ENCODE data around the gene NDUFA13. TPM values are rescaled to one million over a fixed set of nuclear protein-coding genes. Genes with fewer than 3 reads are reported as not detected.

NDUFA13 gene
- total RNA-seq, 2 experiments from 2014 or later = 310 to 323 TPM

GRCh38 chr19:19502281-19502680, 13.7 kb upstream of the NDUFA13 start:
- intact Hi-C loops (cut with DNase I, micrococcal nuclease) = no loop called here
- DNase-seq (no peak), ATAC-seq (no peak)
- Mint-ChIP-seq H3K27me3 (no peaks in the 10 kb centered on the region), H3K36me3 (ENCODE audit: low read depth) (peaks cover 42% of the 10 kb centered on the region), H3K9me3 (ENCODE audit: low read depth) (no peaks in the 10 kb centered on the region), H3K27ac (no peak overlapping the region), H3K4me1 (no peaks in the 10 kb centered on the region), H3K4me3 (no peak overlapping the region)
- POLR2A ChIA-PET = no interaction called here
- CTCF ChIA-PET = no interaction called here

DNA sequence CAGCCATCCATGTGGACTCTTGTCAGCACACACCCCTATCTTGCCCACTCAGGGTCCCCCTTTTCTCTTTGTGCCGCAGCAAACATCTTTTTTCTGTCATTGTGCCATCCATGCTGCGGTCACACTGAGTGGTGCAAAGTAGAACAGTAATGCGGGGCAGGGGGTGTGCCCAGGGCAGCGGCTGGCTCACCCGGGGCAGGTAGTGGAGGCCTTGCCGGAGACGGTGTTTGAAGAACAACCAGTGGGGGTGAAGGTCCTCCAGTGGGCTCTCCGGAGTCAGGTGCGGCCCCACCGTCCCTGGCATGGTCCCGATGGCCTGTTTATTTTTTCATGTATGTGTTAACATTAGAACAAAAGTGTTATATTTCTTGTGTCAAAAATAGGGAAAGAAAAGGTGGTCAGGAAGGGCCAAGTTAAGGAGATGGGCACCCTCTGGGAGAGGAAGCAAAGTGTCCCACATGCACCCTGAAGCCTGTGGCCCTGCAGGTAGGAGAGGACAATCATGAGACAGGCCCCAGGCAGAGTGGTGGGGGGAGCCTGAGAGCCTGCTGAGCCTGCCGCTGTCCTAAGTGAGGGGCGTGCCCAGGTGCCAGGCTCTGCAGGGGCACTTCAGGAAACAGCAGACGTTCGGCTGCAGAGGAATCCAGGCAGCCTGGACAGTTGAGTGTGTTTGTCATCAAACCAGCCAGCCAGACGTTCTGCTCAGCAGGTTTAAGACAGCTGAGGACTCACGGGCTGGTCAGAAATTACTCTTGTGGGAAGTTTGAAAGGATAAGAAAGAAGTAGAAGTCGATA, 13.0 kb upstream of the NDUFA13 start:
- ChIA-PET POLR2A (no interaction called here), CTCF (interaction anchor here (2.1 kb wide), 1 partner anchor 12 kb away, joined by 7 read pairs; no protein-coding TSS in a partner anchor)
- H3K36me3 Mint-ChIP-seq (ENCODE audit: low read depth) = peaks cover 41% of the 10 kb centered on the region
- no peak for DNase-seq
- peak overlapping the region; percentile 20 for H3K27ac Mint-ChIP-seq
- no peaks in the 10 kb centered on the region for H3K9me3 Mint-ChIP-seq (ENCODE audit: low read depth)
- H3K4me1 Mint-ChIP-seq = no peaks in the 10 kb centered on the region
- no peak for ATAC-seq
- no peaks in the 10 kb centered on the region for H3K27me3 Mint-ChIP-seq
- intact Hi-C loops (cut with DNase I, micrococcal nuclease) = no loop called here
- H3K4me3 Mint-ChIP-seq = no peak overlapping the region

DNA sequence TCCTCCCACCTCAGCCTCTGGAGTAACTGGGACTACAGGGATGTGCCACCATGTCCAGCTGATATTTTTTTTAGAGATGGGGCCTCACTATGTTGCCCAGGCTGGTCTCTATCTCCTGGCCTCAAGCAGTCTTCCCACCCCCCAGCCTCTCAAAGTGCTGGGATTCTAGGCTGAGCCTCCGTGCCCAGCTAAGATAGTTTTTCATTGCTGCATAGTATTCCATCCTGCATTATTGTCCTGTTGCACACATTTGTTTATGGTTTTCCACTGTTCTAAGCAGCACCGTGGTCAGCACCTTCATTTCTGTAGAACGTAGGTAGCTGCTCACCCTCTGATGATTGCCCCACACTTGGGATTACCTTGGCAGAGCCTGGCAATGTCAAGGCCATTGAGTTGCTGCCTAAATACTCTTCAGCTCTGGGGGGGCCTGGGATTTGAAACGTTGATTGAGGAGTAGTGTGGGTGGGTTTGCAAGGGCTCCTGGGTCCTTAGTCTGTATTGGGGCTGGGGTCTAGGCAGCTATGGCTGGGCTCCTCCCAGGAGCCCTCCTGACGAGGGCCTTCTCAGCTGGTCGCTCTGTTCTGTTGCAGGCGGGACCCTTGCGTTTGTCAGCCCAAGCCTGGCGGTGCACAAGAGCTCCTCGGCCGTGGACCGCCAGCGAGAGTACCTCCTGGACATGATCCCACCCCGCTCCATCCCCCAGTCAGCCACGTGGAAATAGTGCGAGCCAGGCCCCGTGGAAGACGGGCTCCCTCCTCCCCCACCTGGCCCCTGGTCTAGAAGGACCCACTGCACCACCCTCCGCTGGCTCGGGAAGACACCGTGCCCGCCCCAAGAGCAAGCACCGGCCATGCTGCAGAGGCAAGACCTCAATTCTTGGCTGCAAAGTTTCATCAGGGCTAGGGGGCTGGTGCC, 11.0 kb upstream of the NDUFA13 start:
- Mint-ChIP-seq H3K27me3 (no peaks in the 10 kb centered on the region), H3K36me3 (ENCODE audit: low read depth) (peaks cover 37% of the 10 kb centered on the region), H3K4me3 (no peak overlapping the region), H3K4me1 (no peaks in the 10 kb centered on the region), H3K9me3 (ENCODE audit: low read depth) (no peaks in the 10 kb centered on the region), H3K27ac (no peak overlapping the region)
- POLR2A ChIA-PET = no interaction called here
- CTCF ChIA-PET = interaction anchor here (2.1 kb wide), 1 partner anchor 14 kb away, joined by 7 read pairs; no protein-coding TSS in a partner anchor
- ATAC-seq = no peak
- intact Hi-C loops (cut with DNase I, micrococcal nuclease) = no loop called here
- DNase-seq = no peak

GRCh38 chr19:19505669-19506326, 10.2 kb upstream of the NDUFA13 start:
- no peaks in the 10 kb centered on the region for H3K4me1 Mint-ChIP-seq
- DNase-seq (no peak), ATAC-seq (no peak)
- no peak overlapping the region for H3K27ac Mint-ChIP-seq
- intact Hi-C loops (cut with DNase I, micrococcal nuclease) = no loop called here
- no peaks in the 10 kb centered on the region for H3K27me3 Mint-ChIP-seq
- H3K36me3 Mint-ChIP-seq (ENCODE audit: low read depth) = peaks cover 35% of the 10 kb centered on the region
- POLR2A ChIA-PET = no interaction called here
- CTCF ChIA-PET = no interaction called here
- no peak overlapping the region for H3K4me3 Mint-ChIP-seq
- no peaks in the 10 kb centered on the region for H3K9me3 Mint-ChIP-seq (ENCODE audit: low read depth)

DNA sequence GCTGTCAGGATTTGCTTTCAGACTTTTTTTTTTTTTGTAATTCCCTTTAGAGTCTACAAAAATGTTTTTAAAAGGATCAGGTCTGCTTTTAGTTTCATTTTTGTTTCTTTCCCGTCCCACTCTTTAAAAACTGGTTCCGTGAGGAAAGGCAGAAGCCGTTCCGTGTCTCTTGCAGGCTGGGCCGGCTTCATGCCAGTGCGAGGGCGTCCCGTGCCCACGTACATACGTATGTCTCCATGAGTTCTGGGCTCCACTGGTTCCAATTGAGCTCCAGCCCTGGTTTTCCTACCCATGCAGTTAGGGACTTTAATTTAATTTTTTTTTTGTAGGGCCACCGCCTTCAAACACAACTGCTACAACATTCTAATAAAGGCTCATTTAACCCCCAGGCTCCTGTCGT, 9.4 kb upstream of the NDUFA13 start:
- no peaks in the 10 kb centered on the region for H3K9me3 Mint-ChIP-seq (ENCODE audit: low read depth)
- no peaks in the 10 kb centered on the region for H3K4me1 Mint-ChIP-seq
- ATAC-seq (no peak), DNase-seq (no peak)
- no peaks in the 10 kb centered on the region for H3K27me3 Mint-ChIP-seq
- ChIA-PET POLR2A (no interaction called here), CTCF (interaction anchor here (0.6 kb wide), 1 partner anchor 90 kb away, joined by 3 read pairs; no protein-coding TSS in a partner anchor)
- intact Hi-C loops (cut with DNase I, micrococcal nuclease) = no loop called here
- H3K4me3 Mint-ChIP-seq = no peak overlapping the region
- H3K36me3 Mint-ChIP-seq (ENCODE audit: low read depth) = peaks cover 30% of the 10 kb centered on the region
- H3K27ac Mint-ChIP-seq = peak overlapping the region; percentile 25

DNA sequence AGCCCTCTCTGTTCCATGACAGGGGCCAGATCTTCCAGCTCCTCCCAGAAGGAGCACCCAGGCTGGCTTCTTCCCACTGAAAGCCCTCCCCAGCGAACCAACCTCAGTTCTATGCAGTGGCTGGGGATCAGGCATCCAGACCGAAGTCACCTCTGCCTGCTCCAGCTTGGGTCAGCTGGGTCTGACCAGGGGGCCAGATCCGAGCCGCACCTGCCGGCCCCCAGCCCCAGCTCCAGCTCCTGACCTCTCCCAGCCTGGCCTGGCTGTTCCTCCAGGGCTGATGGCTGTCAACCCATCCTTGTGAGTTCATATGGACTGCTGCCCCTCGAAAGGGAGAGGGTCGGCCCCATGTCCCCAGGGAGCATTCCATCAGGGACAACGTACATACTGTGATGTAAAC, 8.7 kb upstream of the NDUFA13 start:
- Mint-ChIP-seq H3K36me3 (ENCODE audit: low read depth) (peaks cover 23% of the 10 kb centered on the region), H3K4me3 (no peak overlapping the region), H3K27ac (no peak overlapping the region), H3K4me1 (no peaks in the 10 kb centered on the region), H3K27me3 (no peaks in the 10 kb centered on the region), H3K9me3 (ENCODE audit: low read depth) (no peaks in the 10 kb centered on the region)
- DNase-seq = no peak
- POLR2A ChIA-PET = no interaction called here
- CTCF ChIA-PET = no interaction called here
- intact Hi-C loops (cut with DNase I, micrococcal nuclease) = no loop called here
- ATAC-seq = no peak

- no peak overlapping the region for H3K27ac Mint-ChIP-seq
- CTCF ChIA-PET = interaction anchor here (0.7 kb wide), 1 partner anchor 487 kb away, joined by 3 read pairs; no protein-coding TSS in a partner anchor
- no peaks in the 10 kb centered on the region for H3K4me1 Mint-ChIP-seq
- no peak overlapping the region for H3K4me3 Mint-ChIP-seq
- intact Hi-C loops (cut with DNase I, micrococcal nuclease) = no loop called here
- no peak for DNase-seq
- no peaks in the 10 kb centered on the region for H3K9me3 Mint-ChIP-seq (ENCODE audit: low read depth)
- no peak for ATAC-seq
- POLR2A ChIA-PET = no interaction called here
- H3K27me3 Mint-ChIP-seq = no peaks in the 10 kb centered on the region
- peaks cover 15% of the 10 kb centered on the region for H3K36me3 Mint-ChIP-seq (ENCODE audit: low read depth)
These were observed 7.8 kb upstream of the NDUFA13 start for GRCh38 chr19:19508217-19508616.

DNA sequence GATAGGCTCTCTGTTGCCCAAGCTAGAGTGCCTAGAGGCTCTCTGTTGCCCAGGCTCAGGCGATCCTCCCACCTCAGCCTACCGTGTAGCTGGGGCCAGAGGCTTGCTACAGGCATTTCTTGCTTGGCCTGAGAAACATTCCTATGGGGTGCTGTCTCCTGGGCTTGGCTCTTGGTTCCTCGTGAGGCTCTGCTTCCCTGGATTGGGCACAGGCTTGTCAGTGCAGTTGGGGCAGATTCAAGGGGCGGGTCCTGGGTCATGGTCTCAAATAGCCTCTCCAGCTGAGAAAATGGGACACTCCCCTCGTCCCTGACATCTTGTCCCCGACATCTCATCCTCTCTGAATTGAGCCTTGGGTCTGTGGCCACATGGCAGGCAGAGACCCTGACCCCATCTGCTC, 5.6 kb upstream of the NDUFA13 start:
- Mint-ChIP-seq H3K27ac (no peak overlapping the region), H3K9me3 (ENCODE audit: low read depth) (no peaks in the 10 kb centered on the region), H3K36me3 (ENCODE audit: low read depth) (peaks cover 14% of the 10 kb centered on the region), H3K27me3 (no peaks in the 10 kb centered on the region), H3K4me1 (peaks cover 2% of the 10 kb centered on the region), H3K4me3 (no peak overlapping the region)
- intact Hi-C loops (cut with DNase I, micrococcal nuclease) = no loop called here
- POLR2A ChIA-PET = no interaction called here
- ATAC-seq (no peak), DNase-seq (no peak)
- CTCF ChIA-PET = interaction anchor here (0.7 to 1.6 kb wide), 3 partner anchors 31 to 109 kb away, joined by 3 to 4 read pairs (median 3); no protein-coding TSS in a partner anchor

- intact Hi-C loops (cut with DNase I, micrococcal nuclease) = no loop called here
- peaks cover 3% of the 10 kb centered on the region for H3K36me3 Mint-ChIP-seq (ENCODE audit: low read depth)
- H3K27me3 Mint-ChIP-seq = no peaks in the 10 kb centered on the region
- H3K27ac Mint-ChIP-seq = no peak overlapping the region
- ChIA-PET CTCF (interaction anchor here (0.7 to 3.5 kb wide), 2 partner anchors 23 to 638 kb away, joined by 4 to 11 read pairs; no protein-coding TSS in a partner anchor), POLR2A (interaction anchor here (0.6 to 1.1 kb wide), 3 partner anchors 62 to 191 kb away, joined by 3 to 4 read pairs (median 3); no protein-coding TSS in a partner anchor)
- no peak for DNase-seq
- ATAC-seq = no peak
- no peak overlapping the region for H3K4me3 Mint-ChIP-seq
- no peaks in the 10 kb centered on the region for H3K9me3 Mint-ChIP-seq (ENCODE audit: low read depth)
- H3K4me1 Mint-ChIP-seq = peaks cover 12% of the 10 kb centered on the region
These were observed 2.3 kb upstream of the NDUFA13 start for GRCh38 chr19:19513682-19514081.

GRCh38 chr19:19514215-19514657, 1.8 kb upstream of the NDUFA13 start:
- Mint-ChIP-seq H3K4me3 (peak overlapping the region; percentile 21), H3K4me1 (peaks cover 15% of the 10 kb centered on the region), H3K36me3 (ENCODE audit: low read depth) (peaks cover 5% of the 10 kb centered on the region), H3K27ac (no peak overlapping the region), H3K9me3 (ENCODE audit: low read depth) (no peaks in the 10 kb centered on the region), H3K27me3 (no peaks in the 10 kb centered on the region)
- POLR2A ChIA-PET = interaction anchor here (0.6 to 1.1 kb wide), 2 partner anchors 63 to 129 kb away, joined by 3 read pairs; no protein-coding TSS in a partner anchor
- CTCF ChIA-PET = interaction anchor here (0.7 to 3.5 kb wide), 2 partner anchors 24 to 638 kb away, joined by 4 to 11 read pairs; no protein-coding TSS in a partner anchor
- DNase-seq = no peak
- ATAC-seq = no peak
- intact Hi-C loops (cut with DNase I, micrococcal nuclease) = no loop called here

Data from activated CD4-positive, alpha-beta T cell treated with anti-CD3 and anti-CD28 coated beads for 36 hours (primary cell).